PFSK-1 (cell line): ENCODE measurements around the gene PRKN.

Experiments
- FOXP2 ChIP-seq: optimal IDR thresholded peaks from 2 replicates; pipeline ENCODE3; 2011; ENCODE audit warnings: borderline replicate concordance, control low read depth, inconsistent platforms; ENCODE audit not compliant: insufficient read depth; ENCODE audit errors: extremely low read length, extremely low read depth
- POLR2AphosphoS5 ChIP-seq: IDR thresholded peaks from 2 replicates; pipeline ENCODE4 v1.6.1; 2012; ENCODE audit warnings: low read depth, mild to moderate bottlenecking, control low read depth, low read length, moderate library complexity
- SIN3A ChIP-seq: IDR thresholded peaks from 2 replicates; pipeline ENCODE4 v1.6.1; 2012; ENCODE audit warnings: mild to moderate bottlenecking, low read length, moderate library complexity, borderline replicate concordance; ENCODE audit not compliant: insufficient read depth
- TAF1 ChIP-seq: IDR thresholded peaks from 2 replicates; pipeline ENCODE4 v1.6.1; 2012; ENCODE audit warnings: low read length, control low read depth, borderline replicate concordance; ENCODE audit not compliant: insufficient read depth
- TF ChIP-seq, protein P1 (sequence below), 2 experiments: IDR thresholded peaks; 2 replicates each; pipeline versions ENCODE4 v1.6.1 to v1.8.0; 2011 to 2012; ENCODE audit warnings: low read depth in 2 of 2, low read length in 2 of 2, control low read depth in 1 of 2, inconsistent platforms in 1 of 2, mild to moderate bottlenecking in 1 of 2, moderate library complexity in 1 of 2; ENCODE audit not compliant: insufficient read depth in 1 of 2

DNA sequence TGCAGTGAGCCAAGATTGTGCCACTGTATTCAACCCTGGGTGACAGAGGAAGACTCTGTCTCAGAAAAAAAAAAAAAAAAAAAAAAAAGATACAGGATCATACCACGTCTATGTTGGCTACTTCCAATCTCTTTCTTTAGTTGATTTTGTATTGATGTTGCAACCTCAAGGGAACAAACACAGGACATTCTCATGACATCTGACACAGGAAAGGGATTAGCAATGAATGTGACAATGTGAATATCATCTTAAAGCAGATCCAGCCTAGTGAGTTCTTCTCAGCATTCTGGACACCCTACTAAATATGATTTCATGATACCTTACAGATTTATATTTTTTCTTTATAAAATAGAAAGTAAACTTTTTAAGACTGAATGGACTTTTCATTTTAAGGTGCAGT is 580.3 kb downstream of the PRKN start:
- TF ChIP-seq FOXP2 (no peak), SIN3A (no peak), POLR2AphosphoS5 (no peak), TAF1 (no peak)
- TF ChIP-seq, protein P1, sequence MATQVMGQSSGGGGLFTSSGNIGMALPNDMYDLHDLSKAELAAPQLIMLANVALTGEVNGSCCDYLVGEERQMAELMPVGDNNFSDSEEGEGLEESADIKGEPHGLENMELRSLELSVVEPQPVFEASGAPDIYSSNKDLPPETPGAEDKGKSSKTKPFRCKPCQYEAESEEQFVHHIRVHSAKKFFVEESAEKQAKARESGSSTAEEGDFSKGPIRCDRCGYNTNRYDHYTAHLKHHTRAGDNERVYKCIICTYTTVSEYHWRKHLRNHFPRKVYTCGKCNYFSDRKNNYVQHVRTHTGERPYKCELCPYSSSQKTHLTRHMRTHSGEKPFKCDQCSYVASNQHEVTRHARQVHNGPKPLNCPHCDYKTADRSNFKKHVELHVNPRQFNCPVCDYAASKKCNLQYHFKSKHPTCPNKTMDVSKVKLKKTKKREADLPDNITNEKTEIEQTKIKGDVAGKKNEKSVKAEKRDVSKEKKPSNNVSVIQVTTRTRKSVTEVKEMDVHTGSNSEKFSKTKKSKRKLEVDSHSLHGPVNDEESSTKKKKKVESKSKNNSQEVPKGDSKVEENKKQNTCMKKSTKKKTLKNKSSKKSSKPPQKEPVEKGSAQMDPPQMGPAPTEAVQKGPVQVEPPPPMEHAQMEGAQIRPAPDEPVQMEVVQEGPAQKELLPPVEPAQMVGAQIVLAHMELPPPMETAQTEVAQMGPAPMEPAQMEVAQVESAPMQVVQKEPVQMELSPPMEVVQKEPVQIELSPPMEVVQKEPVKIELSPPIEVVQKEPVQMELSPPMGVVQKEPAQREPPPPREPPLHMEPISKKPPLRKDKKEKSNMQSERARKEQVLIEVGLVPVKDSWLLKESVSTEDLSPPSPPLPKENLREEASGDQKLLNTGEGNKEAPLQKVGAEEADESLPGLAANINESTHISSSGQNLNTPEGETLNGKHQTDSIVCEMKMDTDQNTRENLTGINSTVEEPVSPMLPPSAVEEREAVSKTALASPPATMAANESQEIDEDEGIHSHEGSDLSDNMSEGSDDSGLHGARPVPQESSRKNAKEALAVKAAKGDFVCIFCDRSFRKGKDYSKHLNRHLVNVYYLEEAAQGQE (IDR thresholded peaks at IDR 0.05; ENCODE audit: insufficient read depth in 1 of 2, low read depth in 2 of 2, low read length in 2 of 2), result no peak
